Activated naive CD8-positive, alpha-beta T cell treated with anti-CD3 and anti-CD28 coated beads, Interleukin-2, amount 10 ng/mL, durations not matched to agents 7 days and 5 days (primary cell): ENCODE data around the gene CSGALNACT2. TPM values are rescaled to one million over a fixed set of nuclear protein-coding genes. Genes with fewer than 3 reads are reported as not detected.

Experiments used
- ATAC-seq: fragments of 150-1000 bp; cut with Tn5 transposase; one replicate; pipeline ENCODE4 v1.10.0; 2021; ENCODE audit warnings: low read depth, moderate library complexity
- POLR2A ChIA-PET: fragments of 350-600 bp; sonication (Branson Sonifier 250); formaldehyde crosslinking; loops from one replicate; lab custom pipeline; 2021; ENCODE audit warnings: antibody characterized with exemption; lab: Charles Lee
- DNase-seq: peaks from one replicate; pipeline ENCODE4 v3.0.0; 2021
- H3K27ac Mint-ChIP-seq: one replicate; pipeline ENCODE4 v1.8.0; 2022; ENCODE audit warnings: mild to moderate bottlenecking, mixed read lengths
- H3K27me3 Mint-ChIP-seq: one replicate; pipeline ENCODE4 v1.8.0; 2022; ENCODE audit warnings: mild to moderate bottlenecking, moderate library complexity, mixed read lengths
- H3K36me3 Mint-ChIP-seq: one replicate; pipeline ENCODE4 v1.8.0; 2021; ENCODE audit warnings: mild to moderate bottlenecking, mixed read lengths
- H3K4me1 Mint-ChIP-seq: one replicate; pipeline ENCODE4 v1.8.0; 2021; ENCODE audit warnings: mixed read lengths
- H3K4me3 Mint-ChIP-seq: one replicate; pipeline ENCODE4 v1.8.0; 2022; ENCODE audit warnings: mild to moderate bottlenecking, moderate library complexity, mixed read lengths
- H3K9me3 Mint-ChIP-seq: one replicate; pipeline ENCODE4 v1.8.0; 2021; ENCODE audit warnings: mixed read lengths
- total RNA-seq, 2 experiments: library from RNA; stranded (reverse); gene quantifications; one replicate each; pipeline ENCODE4 v1.2.3, GENCODE V29; 2021

CSGALNACT2 gene
- total RNA-seq, 2 experiments from 2014 or later: 37.2 to 39.5 TPM

DNA sequence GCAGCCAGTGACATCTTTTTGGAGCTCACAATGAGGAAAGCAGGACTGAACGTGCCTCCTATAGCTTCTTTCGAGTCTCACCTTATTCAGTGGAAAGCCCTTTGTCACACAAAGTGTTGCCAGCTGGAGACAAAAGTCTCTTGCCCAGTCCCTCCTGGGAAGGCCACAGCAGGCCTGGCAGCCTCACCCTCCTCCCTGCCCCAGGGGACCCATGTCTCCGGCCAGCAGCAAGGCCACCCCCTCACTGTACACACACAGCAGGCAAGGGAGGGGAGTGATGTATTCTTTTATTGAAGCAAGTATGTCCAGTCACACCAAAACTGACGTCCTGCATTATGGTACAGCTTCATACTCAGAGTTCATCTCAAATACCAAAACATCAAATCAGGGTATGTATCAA is 56.0 kb downstream of the CSGALNACT2 start:
- ATAC-seq (no peak), DNase-seq (no peak)
- Mint-ChIP-seq H3K27ac (no peak overlapping the region), H3K4me1 (peaks cover 2% of the 10 kb centered on the region), H3K4me3 (no peak overlapping the region), H3K27me3 (no peaks in the 10 kb centered on the region), H3K9me3 (no peaks in the 10 kb centered on the region), H3K36me3 (peaks cover 3% of the 10 kb centered on the region)
- POLR2A ChIA-PET: interaction anchor here (0.9 kb wide), 1 partner anchor 55 kb away, joined by 5 read pairs; no protein-coding TSS in a partner anchor

GRCh38 chr10:43194859-43195258 is 56.6 kb downstream of the CSGALNACT2 start:
- no peaks in the 10 kb centered on the region for H3K9me3 Mint-ChIP-seq
- H3K36me3 Mint-ChIP-seq: peaks cover 2% of the 10 kb centered on the region
- DNase-seq: no peak
- H3K27me3 Mint-ChIP-seq: no peaks in the 10 kb centered on the region
- H3K4me1 Mint-ChIP-seq: peaks cover 2% of the 10 kb centered on the region
- ATAC-seq: no peak
- H3K4me3 Mint-ChIP-seq: no peak overlapping the region
- H3K27ac Mint-ChIP-seq: no peak overlapping the region
- POLR2A ChIA-PET: no interaction called here

DNA sequence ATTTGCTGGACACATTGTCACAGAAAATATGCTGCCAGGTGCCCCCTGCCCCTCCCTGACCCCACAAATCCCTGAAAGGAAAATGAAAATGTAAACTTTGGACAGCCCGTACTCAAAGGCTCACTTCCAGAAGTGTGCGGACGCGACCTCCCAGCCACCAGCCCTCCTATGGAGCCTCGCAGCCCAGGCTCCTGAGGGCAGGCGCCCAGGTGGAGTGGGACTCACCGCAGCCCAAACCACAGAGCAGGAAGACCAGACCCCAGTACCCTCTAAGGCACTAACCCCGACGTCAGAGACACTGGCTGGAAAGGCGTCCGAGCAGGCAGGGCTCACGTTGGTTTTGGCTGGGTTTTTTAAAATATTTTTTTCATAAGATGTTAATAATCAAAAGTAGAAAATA is 57.3 kb downstream of the CSGALNACT2 start:
- Mint-ChIP-seq H3K4me3 (no peak overlapping the region), H3K27me3 (no peaks in the 10 kb centered on the region), H3K27ac (no peak overlapping the region), H3K36me3 (peaks cover 1% of the 10 kb centered on the region), H3K4me1 (peaks cover 2% of the 10 kb centered on the region), H3K9me3 (no peaks in the 10 kb centered on the region)
- no peak for ATAC-seq
- DNase-seq: no peak
- POLR2A ChIA-PET: no interaction called here

- DNase-seq: peak; percentile 25
- H3K4me1 Mint-ChIP-seq: peaks cover 2% of the 10 kb centered on the region
- H3K36me3 Mint-ChIP-seq: no peaks in the 10 kb centered on the region
- H3K27me3 Mint-ChIP-seq: no peaks in the 10 kb centered on the region
- no peak overlapping the region for H3K4me3 Mint-ChIP-seq
- no peak overlapping the region for H3K27ac Mint-ChIP-seq
- no peaks in the 10 kb centered on the region for H3K9me3 Mint-ChIP-seq
- POLR2A ChIA-PET: no interaction called here
- ATAC-seq: no peak
Measured at GRCh38 chr10:43196131-43196980, 58.1 kb downstream of the CSGALNACT2 start.

GRCh38 chr10:43196981-43197833 is 59.0 kb downstream of the CSGALNACT2 start:
- Mint-ChIP-seq H3K4me1 (peaks cover 2% of the 10 kb centered on the region), H3K4me3 (no peak overlapping the region), H3K9me3 (no peaks in the 10 kb centered on the region), H3K27me3 (no peaks in the 10 kb centered on the region), H3K36me3 (no peaks in the 10 kb centered on the region), H3K27ac (no peak overlapping the region)
- ATAC-seq (no peak), DNase-seq (peak; percentile 19)
- POLR2A ChIA-PET: no interaction called here

DNA sequence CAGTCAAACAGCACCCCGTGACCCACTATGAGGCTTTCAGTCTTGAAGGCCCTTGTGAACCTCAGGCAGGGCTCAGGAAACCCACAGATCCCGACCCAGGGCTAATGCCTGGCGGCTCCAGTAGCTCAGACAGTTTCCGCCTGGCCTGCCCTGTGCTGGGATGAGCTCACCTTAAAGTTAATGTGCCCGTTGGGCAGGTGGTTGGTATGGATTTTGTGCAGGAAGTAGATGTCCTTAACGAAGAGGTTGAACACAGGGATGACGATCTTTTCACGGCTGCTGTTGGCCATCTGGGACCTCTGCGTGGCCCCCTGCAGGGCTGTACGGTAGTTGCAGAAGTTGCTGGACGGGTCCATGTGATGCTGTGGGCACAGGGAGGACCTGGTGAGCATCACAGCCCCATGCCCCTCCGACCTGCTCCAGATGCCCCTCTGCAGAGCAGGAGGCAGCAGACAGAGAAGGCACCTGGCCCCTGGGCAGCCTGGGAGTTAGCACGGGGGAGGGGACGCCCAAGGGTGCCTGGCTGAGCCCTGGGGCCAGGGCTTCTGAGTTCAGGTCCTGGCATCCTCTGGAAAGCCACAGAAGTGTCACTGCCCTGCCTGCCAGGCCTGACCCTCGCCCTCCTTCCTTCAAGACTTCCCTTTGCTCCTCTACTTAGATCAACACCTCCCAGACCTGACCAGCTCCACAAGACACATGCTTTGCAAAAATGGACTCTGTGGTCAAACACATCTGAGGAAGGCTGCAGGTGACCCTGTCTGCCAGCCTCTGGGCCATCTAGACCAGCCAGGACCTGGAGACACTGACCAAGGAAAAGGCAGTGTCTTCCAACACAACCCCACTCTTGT is 59.8 kb downstream of the CSGALNACT2 start:
- H3K36me3 Mint-ChIP-seq: no peaks in the 10 kb centered on the region
- H3K4me3 Mint-ChIP-seq: no peak overlapping the region
- peak; percentile 41 for DNase-seq
- ATAC-seq: no peak
- H3K27me3 Mint-ChIP-seq: no peaks in the 10 kb centered on the region
- no peaks in the 10 kb centered on the region for H3K9me3 Mint-ChIP-seq
- no peak overlapping the region for H3K27ac Mint-ChIP-seq
- POLR2A ChIA-PET: no interaction called here
- peaks cover 2% of the 10 kb centered on the region for H3K4me1 Mint-ChIP-seq

GRCh38 chr10:43198682-43199005 is 60.4 kb downstream of the CSGALNACT2 start:
- DNase-seq: peak; percentile 25

DNA sequence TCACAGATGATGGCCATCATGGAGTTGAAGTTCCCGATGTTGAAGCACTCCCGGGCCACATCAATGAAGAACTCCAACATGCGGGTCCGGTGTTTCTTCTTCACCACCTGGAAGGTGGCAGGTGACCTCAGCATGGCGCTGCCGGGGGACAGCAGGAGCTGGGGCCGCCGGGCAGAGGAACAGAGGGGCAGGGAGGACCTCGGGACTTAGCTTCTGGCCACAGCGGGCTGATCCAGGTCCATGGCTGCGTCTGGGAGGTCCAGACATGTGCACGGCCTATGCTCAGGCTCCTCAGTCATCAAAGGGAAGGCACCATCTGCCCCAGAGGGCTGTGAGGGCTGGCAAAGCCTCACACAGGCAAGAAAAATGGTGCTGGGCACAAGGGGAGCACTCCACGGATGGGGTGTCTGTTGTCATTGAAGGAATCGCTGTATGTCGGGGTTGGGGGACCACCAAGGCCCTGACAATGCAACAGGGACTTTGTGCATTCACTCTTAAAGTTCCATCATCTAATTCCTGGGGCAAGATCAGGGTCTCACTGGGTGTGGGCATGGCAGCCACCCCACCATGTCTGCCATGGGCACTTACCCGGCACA is 60.9 kb downstream of the CSGALNACT2 start:
- DNase-seq: peak; percentile 21
- Mint-ChIP-seq H3K27ac (no peak overlapping the region), H3K36me3 (no peaks in the 10 kb centered on the region), H3K4me1 (peaks cover 2% of the 10 kb centered on the region), H3K27me3 (no peaks in the 10 kb centered on the region), H3K9me3 (no peaks in the 10 kb centered on the region), H3K4me3 (no peak overlapping the region)
- ATAC-seq: no peak
- POLR2A ChIA-PET: no interaction called here

More at GRCh38 chr10:43198682-43199005, 60.4 kb downstream of the CSGALNACT2 start:
- Mint-ChIP-seq H3K27ac (no peak overlapping the region), H3K36me3 (no peaks in the 10 kb centered on the region), H3K4me3 (no peak overlapping the region), H3K27me3 (no peaks in the 10 kb centered on the region), H3K9me3 (no peaks in the 10 kb centered on the region), H3K4me1 (peaks cover 2% of the 10 kb centered on the region)
- POLR2A ChIA-PET: no interaction called here
- no peak for ATAC-seq

DNA sequence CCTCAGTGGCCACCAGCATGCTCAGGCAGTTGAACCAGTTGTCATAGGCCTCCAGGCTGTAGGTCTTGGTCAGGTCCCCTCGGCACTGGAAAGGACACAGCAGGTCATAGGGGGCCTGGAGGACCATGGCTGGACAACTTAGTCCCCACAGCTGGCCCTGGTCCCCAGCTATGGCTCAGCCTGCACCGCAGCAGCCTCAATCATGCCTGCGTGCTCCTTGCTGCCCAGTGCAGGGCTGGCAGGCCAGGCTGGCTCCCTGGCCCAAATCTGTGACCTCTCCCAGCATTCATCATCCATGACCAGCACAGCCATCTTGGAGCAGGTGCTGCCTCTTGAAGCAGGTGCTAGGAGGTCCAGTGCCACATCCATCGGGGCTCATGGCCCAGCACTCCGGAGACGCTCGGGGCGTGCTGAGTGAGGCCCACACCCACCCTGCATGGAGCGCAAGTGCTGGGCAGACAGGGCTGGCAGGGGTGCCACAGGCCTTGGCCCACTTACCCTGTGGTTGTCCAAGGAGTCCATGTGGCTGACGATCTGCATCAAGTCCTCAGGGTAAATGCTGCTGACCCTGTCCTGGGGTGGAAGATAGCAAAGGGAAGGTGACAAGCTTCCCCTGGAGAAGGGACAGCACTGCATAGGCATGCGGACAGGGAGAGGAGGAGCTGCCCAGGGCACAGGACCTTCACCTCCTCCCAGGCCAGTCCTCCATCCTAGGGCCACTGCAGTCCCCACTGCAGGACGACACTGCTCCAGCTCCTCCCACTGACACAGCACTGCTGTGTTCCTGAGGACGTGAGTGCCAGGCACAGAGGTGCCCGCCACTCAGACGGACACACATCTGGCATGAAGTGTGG is 61.7 kb downstream of the CSGALNACT2 start:
- no peak overlapping the region for H3K4me3 Mint-ChIP-seq
- peaks cover 2% of the 10 kb centered on the region for H3K4me1 Mint-ChIP-seq
- no peaks in the 10 kb centered on the region for H3K27me3 Mint-ChIP-seq
- POLR2A ChIA-PET: no interaction called here
- no peaks in the 10 kb centered on the region for H3K36me3 Mint-ChIP-seq
- no peak for ATAC-seq
- DNase-seq: peak; percentile 30
- H3K27ac Mint-ChIP-seq: no peak overlapping the region
- H3K9me3 Mint-ChIP-seq: no peaks in the 10 kb centered on the region

DNA sequence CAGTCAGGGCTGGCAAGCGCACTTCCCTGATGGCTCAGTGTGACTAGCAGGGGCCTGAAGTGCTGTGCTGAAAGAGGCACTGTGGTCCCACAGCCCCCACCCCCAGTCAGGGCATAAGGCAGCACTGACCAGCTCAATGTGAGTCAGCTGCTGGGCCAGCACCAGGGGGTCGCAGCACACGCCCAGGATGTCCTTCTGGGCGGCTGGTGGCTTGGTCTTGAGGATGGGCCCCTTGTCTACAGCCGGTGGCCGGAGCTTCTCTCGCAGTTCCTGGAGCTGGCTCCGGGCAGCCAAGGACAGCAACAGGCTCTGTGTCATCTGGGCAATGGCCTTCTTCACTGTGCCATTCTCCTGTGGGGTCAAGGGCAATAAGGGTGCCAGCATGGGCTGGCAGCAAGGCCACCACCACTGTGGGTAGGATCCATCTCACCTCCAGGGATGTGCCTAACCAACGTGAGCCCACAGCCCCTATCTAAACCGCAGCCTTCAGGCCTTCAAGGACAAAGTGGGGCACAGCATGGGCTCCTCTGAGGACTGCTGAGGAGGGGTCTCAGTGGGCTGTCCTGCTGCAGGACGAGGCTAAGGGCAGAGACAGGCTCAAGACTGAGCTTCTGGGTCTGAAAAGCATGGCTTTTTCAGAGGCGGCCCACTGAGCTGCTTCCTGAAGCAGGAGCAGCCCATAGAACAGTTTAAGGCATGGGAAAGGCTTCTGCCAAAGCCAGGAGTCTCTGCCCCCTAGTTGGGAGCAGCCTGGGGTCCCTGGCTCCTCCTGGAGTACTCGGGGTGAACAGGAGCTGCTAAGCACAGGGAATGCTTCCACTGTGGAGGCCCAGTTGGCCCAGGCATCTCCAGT is 62.5 kb downstream of the CSGALNACT2 start:
- POLR2A ChIA-PET: interaction anchor here (1.3 to 1.5 kb wide), 2 partner anchors 62 to 79 kb away, joined by 5 to 7 read pairs; partner anchors contain the start of gene CSGALNACT2
- ATAC-seq (no peak), DNase-seq (peak; percentile 30)
- Mint-ChIP-seq H3K9me3 (no peaks in the 10 kb centered on the region), H3K4me1 (peaks cover 2% of the 10 kb centered on the region), H3K27ac (no peak overlapping the region), H3K36me3 (no peaks in the 10 kb centered on the region), H3K4me3 (no peak overlapping the region), H3K27me3 (no peaks in the 10 kb centered on the region)

DNA sequence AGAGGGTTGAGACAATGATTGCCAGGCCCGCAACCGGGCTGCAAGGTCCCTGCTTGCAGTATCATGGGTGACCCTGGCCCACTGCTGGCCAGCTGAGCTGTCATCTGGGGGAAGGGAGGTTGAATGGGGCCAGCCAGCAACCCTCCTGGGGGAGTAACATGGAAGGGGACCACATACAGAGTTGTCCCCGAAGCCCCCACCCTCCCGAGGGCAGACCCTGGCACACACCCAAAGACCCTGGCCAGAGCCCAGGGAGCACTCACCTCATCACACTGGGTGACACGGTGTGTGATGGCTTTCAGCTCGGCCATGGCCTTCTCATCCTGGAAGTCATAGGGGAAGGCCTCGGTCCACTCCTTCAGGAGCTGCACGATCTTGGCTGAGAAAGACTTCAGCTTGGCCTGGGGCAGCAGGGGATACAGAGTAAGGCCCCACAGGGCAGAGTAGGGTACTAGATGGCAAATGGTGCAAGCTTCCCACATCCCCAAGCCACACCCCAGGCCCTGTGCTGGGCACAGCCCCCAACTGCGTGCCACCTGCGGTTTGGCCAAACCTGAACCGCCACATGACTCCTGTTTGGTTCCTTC is 63.4 kb downstream of the CSGALNACT2 start:
- Mint-ChIP-seq H3K9me3 (no peaks in the 10 kb centered on the region), H3K36me3 (no peaks in the 10 kb centered on the region), H3K4me1 (peaks cover 2% of the 10 kb centered on the region), H3K4me3 (no peak overlapping the region), H3K27ac (no peak overlapping the region), H3K27me3 (no peaks in the 10 kb centered on the region)
- DNase-seq: peak; percentile 31
- ATAC-seq: no peak
- POLR2A ChIA-PET: interaction anchor here (1.3 to 1.5 kb wide), 2 partner anchors 63 to 80 kb away, joined by 5 to 7 read pairs; partner anchors contain the start of gene CSGALNACT2
